ENCODE measurements around the gene NTM.

DNA sequence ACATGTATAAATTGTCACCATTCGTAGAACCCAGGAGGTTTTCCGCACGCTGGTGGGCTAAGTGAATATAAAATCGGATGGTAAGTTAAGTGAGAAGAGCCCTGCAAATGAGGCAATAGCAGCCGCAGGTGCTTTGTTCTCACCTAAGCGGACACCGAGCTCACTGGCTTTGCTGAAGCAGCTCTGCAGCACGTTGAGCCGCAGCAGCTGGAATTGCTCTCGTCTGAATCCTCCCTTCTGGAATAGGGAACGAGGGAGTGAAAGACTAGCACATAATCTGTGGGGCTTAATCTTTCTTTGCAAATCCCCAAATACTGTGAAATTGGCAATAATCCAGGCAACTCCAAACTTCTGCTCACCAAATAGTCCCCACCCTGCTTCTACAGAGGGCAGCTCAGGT lies 488.1 kb downstream of the NTM start:
- TF ChIP-seq POLR2AphosphoS5 (IDR thresholded peaks at IDR 0.05; ENCODE audit: low read depth, low read length) (no peak), POLR2A (IDR thresholded peaks at IDR 0.05; ENCODE audit: low read depth, low read length) (no peak), TAF1 (IDR thresholded peaks at IDR 0.05; ENCODE audit: low read depth, low read length) (no peak), PAX5 (IDR thresholded peaks at IDR 0.05; ENCODE audit: insufficient read depth, low read length, severe bottlenecking) (no peak), SPI1 (IDR thresholded peaks at IDR 0.05; ENCODE audit: low read depth, low read length) (no peak), POU2F2 (IDR thresholded peaks at IDR 0.05; ENCODE audit: low read depth, low read length) (no peak)

All from GM12891 (cell line).